Suprapubic skin (tissue), 3 donors: ENCODE data around the gene ZNF497.

ENCODE experiments used
- CTCF ChIP-seq, 2 donors: fragments of 200-600 bp in 1 of 2; fragments of 450-650 bp in 1 of 2; sonication (generic) in 1 of 2; IDR thresholded peaks; one replicate each; pipeline ENCODE4 v1.5.1; 2016 to 2019; ENCODE audit warnings: antibody characterized with exemption in 2 of 2, mild to moderate bottlenecking in 1 of 2, moderate library complexity in 1 of 2
- POLR2A ChIP-seq, 2 donors: fragments of 450-650 bp; IDR thresholded peaks; one replicate each; pipeline ENCODE4 v1.6.1; 2017; ENCODE audit warnings: antibody characterized with exemption in 2 of 2, mild to moderate bottlenecking in 2 of 2, moderate library complexity in 2 of 2

DNA sequence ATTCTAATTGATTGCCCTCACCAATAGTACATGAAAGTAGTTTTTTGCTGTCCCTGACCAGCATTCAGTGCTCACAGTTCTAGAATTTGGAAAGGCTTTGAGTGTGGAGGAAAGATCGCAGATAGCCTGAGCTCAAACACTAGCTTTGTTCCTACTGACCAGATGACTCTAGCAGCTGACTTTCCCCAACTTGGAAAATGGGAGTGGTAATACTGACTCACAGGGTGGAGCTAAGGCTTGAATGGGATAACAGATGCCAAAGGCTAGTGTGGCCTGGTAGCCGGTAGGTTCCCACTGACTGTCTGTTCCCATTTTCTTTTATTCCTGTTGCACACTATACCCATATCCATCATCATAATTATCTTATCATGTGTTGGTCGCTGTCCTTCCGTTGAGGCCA is 32.1 kb downstream of the ZNF497 start:
- no peak for TF ChIP-seq CTCF (IDR thresholded peaks at IDR 0.05)
- no peak for TF ChIP-seq POLR2A (IDR thresholded peaks at IDR 0.05)
